ENCODE measurements around the gene IFRD1.
"Not testable (repeated sequence)": the region's sequence is repeated elsewhere in the genome, so short reads cannot be mapped to it uniquely, and the experiment has no call there.

The IFRD1 gene

GRCh38 chr7:112452102-112452888, 2.0 kb downstream of the IFRD1 start:
- H3K4me3 Mint-ChIP-seq: peak overlapping the region; percentile 92
- H3K27ac Mint-ChIP-seq: peak overlapping the region; percentile 98
- peaks cover 39% of the 10 kb centered on the region for H3K4me1 Mint-ChIP-seq
- H3K27me3 Mint-ChIP-seq: no peaks in the 10 kb centered on the region
- ATAC-seq: no peak
- H3K9me3 Mint-ChIP-seq: no peaks in the 10 kb centered on the region
- no peaks in the 10 kb centered on the region for H3K36me3 Mint-ChIP-seq

DNA sequence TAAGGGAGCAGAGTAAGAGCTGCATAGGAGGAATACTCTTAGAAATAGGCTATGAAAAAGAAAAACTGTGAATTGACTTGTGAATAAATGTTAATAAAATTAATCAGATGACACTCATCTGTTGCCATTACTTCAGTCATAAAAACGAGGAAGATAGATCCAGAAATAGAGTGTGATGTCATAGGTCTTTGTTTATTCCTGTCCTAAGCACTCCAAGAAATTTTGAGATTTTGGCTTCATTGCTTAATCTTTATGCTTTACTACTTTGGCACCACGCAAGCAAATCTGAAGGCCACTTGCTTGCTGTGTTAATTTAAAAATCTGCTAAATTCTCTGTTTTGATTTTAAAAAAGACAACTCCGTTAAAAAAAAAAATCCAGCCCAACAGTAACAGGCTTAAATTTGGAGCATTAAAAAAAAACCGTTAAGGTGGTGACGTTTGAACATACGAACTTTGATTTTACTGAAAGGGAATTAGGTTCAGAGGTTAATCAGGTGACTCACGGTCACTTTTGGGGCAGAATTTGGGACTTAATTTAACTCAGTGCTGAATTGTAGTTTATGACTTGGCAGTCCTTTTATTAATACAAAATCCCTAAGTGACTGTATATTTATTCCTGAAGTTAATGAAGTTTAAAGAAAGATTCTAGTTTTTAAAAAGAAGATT, 3.4 kb downstream of the IFRD1 start:
- no peak overlapping the region for H3K4me3 Mint-ChIP-seq
- H3K4me1 Mint-ChIP-seq: peaks cover 36% of the 10 kb centered on the region
- H3K27ac Mint-ChIP-seq: no peak overlapping the region
- ATAC-seq: no peak
- H3K27me3 Mint-ChIP-seq: no peaks in the 10 kb centered on the region
- H3K36me3 Mint-ChIP-seq: peaks cover 3% of the 10 kb centered on the region
- H3K9me3 Mint-ChIP-seq: no peaks in the 10 kb centered on the region

GRCh38 chr7:112454191-112454590, 3.9 kb downstream of the IFRD1 start:
- H3K36me3 Mint-ChIP-seq, H3K4me3 Mint-ChIP-seq, H3K27me3 Mint-ChIP-seq, H3K9me3 Mint-ChIP-seq, H3K27ac Mint-ChIP-seq, ATAC-seq: not testable (repeated sequence)
- H3K4me1 Mint-ChIP-seq: peaks cover 30% of the 10 kb centered on the region

GRCh38 chr7:112459645-112460044, 9.4 kb downstream of the IFRD1 start:
- Mint-ChIP-seq H3K27me3 (no peaks in the 10 kb centered on the region), H3K27ac (peak overlapping the region; percentile 9), H3K9me3 (no peaks in the 10 kb centered on the region), H3K4me3 (no peak overlapping the region), H3K36me3 (peaks cover 40% of the 10 kb centered on the region), H3K4me1 (peaks cover 5% of the 10 kb centered on the region)
- ATAC-seq: no peak

- no peak for ATAC-seq
Measured at GRCh38 chr7:112462236-112462635, 12.0 kb downstream of the IFRD1 start.

GRCh38 chr7:112467867-112468266, 17.6 kb downstream of the IFRD1 start:
- H3K27me3 Mint-ChIP-seq: no peaks in the 10 kb centered on the region
- ATAC-seq: no peak
- H3K27ac Mint-ChIP-seq: no peak overlapping the region
- no peaks in the 10 kb centered on the region for H3K4me1 Mint-ChIP-seq
- peaks cover 43% of the 10 kb centered on the region for H3K36me3 Mint-ChIP-seq
- H3K4me3 Mint-ChIP-seq: no peak overlapping the region
- no peaks in the 10 kb centered on the region for H3K9me3 Mint-ChIP-seq

More at GRCh38 chr7:112462236-112462635, 12.0 kb downstream of the IFRD1 start:
- Mint-ChIP-seq H3K27me3 (no peaks in the 10 kb centered on the region), H3K4me1 (peaks cover 4% of the 10 kb centered on the region), H3K36me3 (peaks cover 40% of the 10 kb centered on the region), H3K9me3 (no peaks in the 10 kb centered on the region), H3K27ac (no peak overlapping the region), H3K4me3 (no peak overlapping the region)

DNA sequence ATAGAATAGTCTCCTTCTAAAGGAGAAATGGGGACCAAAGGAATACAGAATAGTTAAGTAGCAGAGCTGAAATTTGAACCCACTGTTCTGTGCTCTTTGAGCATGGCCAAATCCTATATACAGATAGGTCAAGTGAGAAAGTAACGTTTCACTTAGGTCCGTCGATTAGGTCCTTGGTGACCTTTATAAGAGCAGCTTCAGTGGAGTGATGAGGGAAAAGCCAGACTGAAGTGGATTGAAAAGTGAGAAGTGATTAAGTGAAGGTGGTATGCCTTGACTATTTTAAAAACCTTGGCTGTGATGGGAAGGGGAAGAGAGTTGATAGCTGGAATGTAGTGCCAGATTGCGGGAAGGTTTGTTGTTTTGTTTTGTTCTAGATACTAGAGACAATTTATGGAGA, 19.9 kb downstream of the IFRD1 start:
- Mint-ChIP-seq H3K4me3 (no peak overlapping the region), H3K9me3 (no peaks in the 10 kb centered on the region), H3K4me1 (no peaks in the 10 kb centered on the region), H3K36me3 (peaks cover 56% of the 10 kb centered on the region), H3K27me3 (no peaks in the 10 kb centered on the region), H3K27ac (no peak overlapping the region)
- ATAC-seq: no peak

- Mint-ChIP-seq H3K36me3 (peaks cover 69% of the 10 kb centered on the region), H3K4me3 (no peak overlapping the region), H3K4me1 (no peaks in the 10 kb centered on the region), H3K27me3 (no peaks in the 10 kb centered on the region), H3K9me3 (no peaks in the 10 kb centered on the region), H3K27ac (no peak overlapping the region)
- no peak for ATAC-seq
Measured at GRCh38 chr7:112476390-112477052, 26.3 kb downstream of the IFRD1 start.

DNA sequence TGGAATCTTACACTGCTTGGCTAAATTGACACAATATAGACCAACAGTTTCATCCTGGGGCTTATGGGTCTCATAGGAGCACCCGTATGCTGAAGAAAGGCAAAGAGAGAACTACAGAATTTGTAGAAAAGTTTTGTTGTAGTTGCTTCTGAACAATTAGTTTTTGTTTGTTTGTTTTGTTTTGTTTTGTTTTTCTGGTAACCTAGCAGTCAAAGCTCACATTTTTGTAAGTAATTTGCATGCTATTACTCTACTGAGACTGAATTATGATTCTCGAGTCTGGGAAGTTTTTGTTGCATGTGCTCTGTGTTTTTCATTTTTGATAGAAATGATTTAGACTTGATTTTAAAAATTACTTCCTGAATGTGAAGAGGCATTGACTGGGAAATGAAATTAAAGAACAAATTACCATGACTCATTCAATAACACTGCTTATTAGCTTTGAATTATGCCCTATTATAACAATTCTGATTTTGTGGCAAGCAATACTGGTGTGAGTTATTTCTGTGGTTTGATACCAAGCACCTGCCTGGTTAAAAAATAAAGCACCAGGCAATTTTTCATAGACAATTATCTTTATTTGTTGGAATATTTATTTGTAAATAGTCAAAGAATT, 31.0 kb downstream of the IFRD1 start:
- no peaks in the 10 kb centered on the region for H3K4me1 Mint-ChIP-seq
- H3K9me3 Mint-ChIP-seq: no peaks in the 10 kb centered on the region
- no peaks in the 10 kb centered on the region for H3K27me3 Mint-ChIP-seq
- ATAC-seq: no peak
- no peak overlapping the region for H3K4me3 Mint-ChIP-seq
- H3K36me3 Mint-ChIP-seq: peaks cover 35% of the 10 kb centered on the region
- no peak overlapping the region for H3K27ac Mint-ChIP-seq

- Mint-ChIP-seq H3K4me1 (no peaks in the 10 kb centered on the region), H3K27me3 (no peaks in the 10 kb centered on the region), H3K4me3 (no peak overlapping the region), H3K27ac (no peak overlapping the region), H3K36me3 (peaks cover 28% of the 10 kb centered on the region), H3K9me3 (no peaks in the 10 kb centered on the region)
- no peak for ATAC-seq
Measured at GRCh38 chr7:112481833-112482670, 31.8 kb downstream of the IFRD1 start.

DNA sequence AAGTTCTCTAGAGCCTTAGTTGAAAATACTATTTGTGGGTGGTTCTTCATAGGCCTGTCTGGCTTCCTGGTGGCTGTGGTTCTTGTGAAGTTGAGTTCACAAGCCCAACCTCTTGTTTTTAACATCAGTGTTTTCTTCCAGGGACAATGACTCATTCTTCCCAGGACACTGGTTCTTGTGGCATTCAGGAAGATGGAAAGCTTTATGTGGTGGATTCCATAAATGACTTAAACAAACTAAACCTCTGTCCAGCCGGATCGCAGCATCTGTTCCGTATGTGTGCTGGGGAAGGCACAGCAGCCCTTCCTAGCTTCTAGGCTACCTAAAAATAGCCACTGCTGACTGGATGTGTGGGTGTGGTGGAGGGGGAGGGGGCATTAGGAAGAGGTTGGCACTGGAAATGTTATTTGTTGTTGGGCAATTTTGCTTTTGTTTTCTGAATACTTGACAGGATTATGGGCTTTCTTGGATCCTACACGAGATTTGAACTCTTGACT, 34.5 kb downstream of the IFRD1 start:
- ATAC-seq: no peak
- H3K4me3 Mint-ChIP-seq: no peak overlapping the region
- H3K36me3 Mint-ChIP-seq: peaks cover 12% of the 10 kb centered on the region
- H3K27me3 Mint-ChIP-seq: no peaks in the 10 kb centered on the region
- H3K9me3 Mint-ChIP-seq: no peaks in the 10 kb centered on the region
- H3K27ac Mint-ChIP-seq: no peak overlapping the region
- H3K4me1 Mint-ChIP-seq: no peaks in the 10 kb centered on the region

DNA sequence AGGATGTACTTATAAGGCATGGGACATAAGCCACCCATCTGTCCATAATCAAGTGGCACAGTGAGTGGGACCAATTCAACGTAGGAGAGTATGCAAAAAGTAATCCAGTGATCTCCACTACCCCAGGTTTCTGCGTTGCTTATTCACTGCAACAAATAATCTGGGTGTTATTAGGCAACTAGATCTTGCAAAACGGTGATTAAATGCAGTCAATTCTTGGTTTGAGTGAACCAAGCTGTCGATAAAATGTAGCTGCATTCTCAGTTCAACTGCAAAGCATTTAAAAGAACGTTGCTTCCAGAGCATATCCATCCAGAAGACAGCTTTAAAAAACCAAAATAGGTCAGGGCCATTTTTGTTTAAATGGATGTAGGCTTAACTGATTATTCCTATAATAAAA, 35.5 kb downstream of the IFRD1 start:
- H3K36me3 Mint-ChIP-seq: peaks cover 15% of the 10 kb centered on the region
- H3K4me1 Mint-ChIP-seq: no peaks in the 10 kb centered on the region
- no peaks in the 10 kb centered on the region for H3K9me3 Mint-ChIP-seq
- ATAC-seq: no peak
- no peak overlapping the region for H3K27ac Mint-ChIP-seq
- H3K4me3 Mint-ChIP-seq: no peak overlapping the region
- no peaks in the 10 kb centered on the region for H3K27me3 Mint-ChIP-seq

GRCh38 chr7:112487457-112488263, 37.4 kb downstream of the IFRD1 start:
- no peaks in the 10 kb centered on the region for H3K4me1 Mint-ChIP-seq
- no peak overlapping the region for H3K27ac Mint-ChIP-seq
- H3K4me3 Mint-ChIP-seq: no peak overlapping the region
- no peak for ATAC-seq
- peaks cover 15% of the 10 kb centered on the region for H3K36me3 Mint-ChIP-seq
- H3K27me3 Mint-ChIP-seq: no peaks in the 10 kb centered on the region
- no peaks in the 10 kb centered on the region for H3K9me3 Mint-ChIP-seq

- H3K4me3 Mint-ChIP-seq: no peak overlapping the region
- no peak overlapping the region for H3K27ac Mint-ChIP-seq
- no peaks in the 10 kb centered on the region for H3K4me1 Mint-ChIP-seq
- ATAC-seq: no peak
- H3K9me3 Mint-ChIP-seq: no peaks in the 10 kb centered on the region
- H3K36me3 Mint-ChIP-seq: peaks cover 15% of the 10 kb centered on the region
- no peaks in the 10 kb centered on the region for H3K27me3 Mint-ChIP-seq
Measured at GRCh38 chr7:112488264-112488552, 37.9 kb downstream of the IFRD1 start.

All from stimulated activated memory B cell treated with anti-CD40 and anti-IgM and Interleukin-4, amounts not matched to agents 10 μg/mL and 1 μg/mL and 100 μg/mL, for 72 hours (primary cell).